SJSA1 (cell line): ENCODE data around the gene SIRT2. TPM values are rescaled to one million over a fixed set of nuclear protein-coding genes. Genes with fewer than 3 reads are reported as not detected.
"Not testable (repeated sequence)": the region's sequence is repeated elsewhere in the genome, so short reads cannot be mapped to it uniquely, and the experiment has no call there.

Experiments used
- DNase-seq, 2 experiments: peaks; one replicate each; pipeline ENCODE4 v3.0.0-alpha.2; 2015 to 2020; ENCODE audit warnings: low spot score in 2 of 2, low read depth in 1 of 2
- H3K27ac ChIP-seq: fragments of 250-450 bp; sonication (Bioruptor Pico); 2 replicates; pipeline ENCODE4 v1.5.1; 2020; ENCODE audit warnings: mild to moderate bottlenecking, moderate library complexity
- H3K27me3 ChIP-seq: fragments of 250-450 bp; sonication (Bioruptor Pico); replicated peaks from 2 replicates; pipeline ENCODE4 v1.5.1; 2020; ENCODE audit warnings: mild to moderate bottlenecking, moderate library complexity
- H3K36me3 ChIP-seq: fragments of 250-450 bp; sonication (Bioruptor Pico); 2 replicates; pipeline ENCODE4 v1.5.1; 2020; ENCODE audit warnings: mild to moderate bottlenecking
- H3K4me1 ChIP-seq: fragments of 250-450 bp; sonication (Bioruptor Pico); replicated peaks from 2 replicates; pipeline ENCODE4 v1.6.1; 2021; ENCODE audit warnings: mild to moderate bottlenecking
- H3K4me3 ChIP-seq: fragments of 250-450 bp; sonication (Bioruptor Pico); 2 replicates; pipeline ENCODE4 v1.5.1; 2020; ENCODE audit warnings: mild to moderate bottlenecking
- H3K9me3 ChIP-seq: fragments of 250-450 bp; sonication (Bioruptor Pico); replicated peaks from 2 replicates; pipeline ENCODE4 v1.5.1; 2020; ENCODE audit warnings: mild to moderate bottlenecking
- total RNA-seq: library from RNA; depleted of rRNA; stranded (reverse); fragments of >200 nt; shearing (Covaris generic); gene quantifications from 2 replicates; pipeline ENCODE4 v1.2.3, GENCODE V29; 2014; rRNA removed

The SIRT2 gene
- 48.8 and 75.6 TPM in 2 replicates for total RNA-seq

GRCh38 chr19:38899447-38900201 lies at the start of gene SIRT2, which contains the start of gene NFKBIB:
SIRT2 (minus strand) TSS chr19:38899618; CDS start chr19:38899521, 97 bp downstream.
NFKBIB (plus strand) TSS chr19:38899969; CDS start chr19:38900033, 64 bp downstream.
- Histone ChIP-seq H3K36me3 (peaks cover 1% of the 10 kb centered on the region), H3K4me3 (peak within 1 kb of the TSS; percentile 69), H3K27me3 (no peaks in the 10 kb centered on the region), H3K27ac (peak within 1 kb of the TSS; percentile 90), H3K9me3 (no peaks in the 10 kb centered on the region), H3K4me1 (peaks cover 6% of the 10 kb centered on the region; the same call in 1 of the 2 replicates)
- DNase-seq = peak; percentile 99 to 100

- DNase-seq = no peak
Observed at GRCh38 chr19:38946229-38947010, 47.0 kb upstream of the SIRT2 start.

GRCh38 chr19:38945562-38946228 lies 46.3 kb upstream of the SIRT2 start:
- no peak overlapping the region for H3K27ac ChIP-seq
- no peaks in the 10 kb centered on the region for H3K27me3 ChIP-seq
- H3K36me3 ChIP-seq = no peaks in the 10 kb centered on the region
- no peak overlapping the region for H3K4me3 ChIP-seq
- H3K9me3 ChIP-seq = no peaks in the 10 kb centered on the region
- H3K4me1 ChIP-seq = no peaks in the 10 kb centered on the region
- DNase-seq = no peak

More at GRCh38 chr19:38946229-38947010, 47.0 kb upstream of the SIRT2 start:
- no peaks in the 10 kb centered on the region for H3K36me3 ChIP-seq
- H3K4me1 ChIP-seq = no peaks in the 10 kb centered on the region
- H3K27me3 ChIP-seq = no peaks in the 10 kb centered on the region
- H3K27ac ChIP-seq = no peak overlapping the region
- H3K4me3 ChIP-seq = no peak overlapping the region
- H3K9me3 ChIP-seq = no peaks in the 10 kb centered on the region

GRCh38 chr19:38944981-38945506 lies 45.6 kb upstream of the SIRT2 start:
- H3K4me1 ChIP-seq = no peaks in the 10 kb centered on the region
- no peak overlapping the region for H3K27ac ChIP-seq
- no peaks in the 10 kb centered on the region for H3K9me3 ChIP-seq
- no peaks in the 10 kb centered on the region for H3K27me3 ChIP-seq
- H3K36me3 ChIP-seq = no peaks in the 10 kb centered on the region
- no peak for DNase-seq
- H3K4me3 ChIP-seq = no peak overlapping the region

- H3K9me3 ChIP-seq = no peaks in the 10 kb centered on the region
- no peaks in the 10 kb centered on the region for H3K36me3 ChIP-seq
- no peak overlapping the region for H3K4me3 ChIP-seq
- no peak overlapping the region for H3K27ac ChIP-seq
- no peaks in the 10 kb centered on the region for H3K27me3 ChIP-seq
- no peak for DNase-seq
- no peaks in the 10 kb centered on the region for H3K4me1 ChIP-seq
Observed at GRCh38 chr19:38942471-38943181, 43.2 kb upstream of the SIRT2 start.

GRCh38 chr19:38941979-38942378 lies 42.6 kb upstream of the SIRT2 start:
- no peaks in the 10 kb centered on the region for H3K36me3 ChIP-seq
- no peaks in the 10 kb centered on the region for H3K27me3 ChIP-seq
- no peaks in the 10 kb centered on the region for H3K4me1 ChIP-seq
- no peak overlapping the region for H3K27ac ChIP-seq
- DNase-seq = no peak
- H3K9me3 ChIP-seq = no peaks in the 10 kb centered on the region
- no peak overlapping the region for H3K4me3 ChIP-seq

GRCh38 chr19:38941466-38941865 lies 42.0 kb upstream of the SIRT2 start:
- H3K4me1 ChIP-seq, H3K9me3 ChIP-seq, H3K36me3 ChIP-seq, H3K27ac ChIP-seq, H3K27me3 ChIP-seq, DNase-seq, H3K4me3 ChIP-seq: not testable (repeated sequence)

- H3K9me3 ChIP-seq = 0 out of 2 replicates have a peak, but pooled peaks cover 1% of the 10 kb centered on the region
- H3K4me3 ChIP-seq = no peak overlapping the region
- H3K27me3 ChIP-seq = no peaks in the 10 kb centered on the region
- no peak overlapping the region for H3K27ac ChIP-seq
- no peaks in the 10 kb centered on the region for H3K36me3 ChIP-seq
- DNase-seq = no peak
- H3K4me1 ChIP-seq = no peaks in the 10 kb centered on the region
Observed at GRCh38 chr19:38939957-38940356, 40.5 kb upstream of the SIRT2 start.

GRCh38 chr19:38933544-38933943 lies 34.1 kb upstream of the SIRT2 start:
- Histone ChIP-seq H3K36me3 (peaks cover 24% of the 10 kb centered on the region), H3K4me1 (0 out of 2 replicates have a peak, but pooled peaks cover 9% of the 10 kb centered on the region), H3K27ac (no peak overlapping the region), H3K4me3 (no peak overlapping the region), H3K9me3 (0 out of 2 replicates have a peak, but pooled peaks cover 4% of the 10 kb centered on the region), H3K27me3 (no peaks in the 10 kb centered on the region)
- no peak for DNase-seq

- H3K4me1 ChIP-seq = 0 out of 2 replicates have a peak, but pooled peaks cover 9% of the 10 kb centered on the region
- H3K4me3 ChIP-seq = no peak overlapping the region
- H3K36me3 ChIP-seq = peaks cover 24% of the 10 kb centered on the region
- no peak overlapping the region for H3K27ac ChIP-seq
- 0 out of 2 replicates have a peak, but pooled peaks cover 4% of the 10 kb centered on the region for H3K9me3 ChIP-seq
- H3K27me3 ChIP-seq = no peaks in the 10 kb centered on the region
- no peak for DNase-seq
Observed at GRCh38 chr19:38932425-38933179, 33.2 kb upstream of the SIRT2 start.

GRCh38 chr19:38931521-38931793 lies 32.0 kb upstream of the SIRT2 start:
- H3K27ac ChIP-seq = peak overlapping the region; percentile 67; the same call in 1 of the 2 replicates
- peak overlapping the region; percentile 58 for H3K4me3 ChIP-seq
- H3K4me1 ChIP-seq = 0 out of 2 replicates have a peak, but pooled peaks cover 9% of the 10 kb centered on the region
- peaks cover 24% of the 10 kb centered on the region for H3K36me3 ChIP-seq
- H3K27me3 ChIP-seq = no peaks in the 10 kb centered on the region
- H3K9me3 ChIP-seq = 0 out of 2 replicates have a peak, but pooled peaks cover 4% of the 10 kb centered on the region
- no peak for DNase-seq

- Histone ChIP-seq H3K4me1 (0 out of 2 replicates have a peak, but pooled peaks cover 9% of the 10 kb centered on the region), H3K27ac (peak within 1 kb of the TSS; percentile 67), H3K9me3 (0 out of 2 replicates have a peak, but pooled peaks cover 4% of the 10 kb centered on the region), H3K27me3 (no peaks in the 10 kb centered on the region), H3K4me3 (peak within 1 kb of the TSS; percentile 58), H3K36me3 (peaks cover 25% of the 10 kb centered on the region)
- DNase-seq = peak in 1 of 2 experiments; percentile 99
Observed at GRCh38 chr19:38930776-38931520, 31.5 kb upstream of the SIRT2 start, which contains the start of gene MRPS12. MRPS12 (plus strand) TSS chr19:38930944; CDS start chr19:38931295, 351 bp downstream.
